MM.1S (cell line): ENCODE data around the gene OPALIN.

ENCODE experiments used
- DNase-seq: peaks from one replicate; pipeline ENCODE4 v3.0.0-alpha.2; 2015
- H2AFZ ChIP-seq: fragments of 300-600 bp; sonication (generic); 2 replicates; pipeline ENCODE4 v1.6.0; 2016; ENCODE audit warnings: antibody characterized with exemption, low read length
- H3F3A ChIP-seq: fragments of 300-600 bp; sonication (generic); 2 replicates; pipeline ENCODE4 v1.6.1; 2016; ENCODE audit warnings: mild to moderate bottlenecking, antibody characterized with exemption, low read length, moderate library complexity, mixed read lengths; ENCODE audit not compliant: insufficient read depth
- H3K27ac ChIP-seq: fragments of 300-600 bp; sonication (generic); 2 replicates; pipeline ENCODE4 v1.5.1; 2016; ENCODE audit warnings: mild to moderate bottlenecking, low read length
- H3K27me3 ChIP-seq: fragments of 300-600 bp; sonication (generic); replicated peaks from 2 replicates; pipeline ENCODE4 v1.6.0; 2016; ENCODE audit warnings: low read length; ENCODE audit not compliant: insufficient read depth
- H3K36me3 ChIP-seq: fragments of 300-600 bp; sonication (generic); replicated peaks from 2 replicates; pipeline ENCODE4 v1.6.1; 2016; ENCODE audit warnings: mild to moderate bottlenecking, low read length, mixed read lengths; ENCODE audit not compliant: insufficient read depth
- H3K4me1 ChIP-seq: fragments of 300-600 bp; sonication (generic); 2 replicates; pipeline ENCODE4 v1.6.1; 2016; ENCODE audit warnings: low read length, mixed read lengths
- H3K4me2 ChIP-seq: fragments of 300-600 bp; sonication (generic); 2 replicates; pipeline ENCODE4 v1.6.0; 2016; ENCODE audit warnings: low read depth, low read length
- H3K4me3 ChIP-seq: fragments of 300-600 bp; sonication (generic); 2 replicates; pipeline ENCODE4 v1.5.1; 2016; ENCODE audit warnings: low read length, mixed read lengths
- H3K79me2 ChIP-seq: fragments of 300-600 bp; sonication (generic); 2 replicates; pipeline ENCODE4 v1.6.1; 2016; ENCODE audit warnings: mixed run types, low read length, mixed read lengths
- H3K9ac ChIP-seq: fragments of 300-600 bp; sonication (generic); 2 replicates; pipeline ENCODE4 v1.6.1; 2016; ENCODE audit warnings: low read length, mixed read lengths
- H3K9me2 ChIP-seq: fragments of 300-600 bp; sonication (generic); replicated peaks from 2 replicates; pipeline ENCODE4 v1.6.1; 2016; ENCODE audit warnings: mild to moderate bottlenecking, low read length, mixed read lengths; ENCODE audit not compliant: insufficient read depth
- H3K9me3 ChIP-seq: fragments of 300-600 bp; sonication (generic); replicated peaks from 2 replicates; pipeline ENCODE4 v1.6.1; 2016; ENCODE audit warnings: mild to moderate bottlenecking, low read length, mixed read lengths; ENCODE audit not compliant: insufficient read depth
- H4K20me1 ChIP-seq: fragments of 300-600 bp; sonication (generic); 2 replicates; pipeline ENCODE4 v1.6.1; 2016; ENCODE audit warnings: mild to moderate bottlenecking, low read length, moderate library complexity, mixed read lengths; ENCODE audit not compliant: insufficient read depth
- EZH2 ChIP-seq: fragments of 300-600 bp; sonication (generic); optimal IDR thresholded peaks from 2 replicates; pipeline ENCODE3; 2017; ENCODE audit warnings: low read depth, mild to moderate bottlenecking, antibody characterized with exemption, low read length, mixed read lengths
- EZH2phosphoT487 ChIP-seq: fragments of 300-600 bp; sonication (generic); IDR thresholded peaks from 2 replicates; pipeline ENCODE4 v1.6.1; 2018; ENCODE audit warnings: antibody characterized with exemption, low read length
- TF ChIP-seq, protein P1 (sequence below): fragments of 300-600 bp; sonication (generic); IDR thresholded peaks from 2 replicates; pipeline ENCODE4 v1.5.1; 2016; ENCODE audit warnings: antibody characterized with exemption, low read length, mixed read lengths

Gene OPALIN

DNA sequence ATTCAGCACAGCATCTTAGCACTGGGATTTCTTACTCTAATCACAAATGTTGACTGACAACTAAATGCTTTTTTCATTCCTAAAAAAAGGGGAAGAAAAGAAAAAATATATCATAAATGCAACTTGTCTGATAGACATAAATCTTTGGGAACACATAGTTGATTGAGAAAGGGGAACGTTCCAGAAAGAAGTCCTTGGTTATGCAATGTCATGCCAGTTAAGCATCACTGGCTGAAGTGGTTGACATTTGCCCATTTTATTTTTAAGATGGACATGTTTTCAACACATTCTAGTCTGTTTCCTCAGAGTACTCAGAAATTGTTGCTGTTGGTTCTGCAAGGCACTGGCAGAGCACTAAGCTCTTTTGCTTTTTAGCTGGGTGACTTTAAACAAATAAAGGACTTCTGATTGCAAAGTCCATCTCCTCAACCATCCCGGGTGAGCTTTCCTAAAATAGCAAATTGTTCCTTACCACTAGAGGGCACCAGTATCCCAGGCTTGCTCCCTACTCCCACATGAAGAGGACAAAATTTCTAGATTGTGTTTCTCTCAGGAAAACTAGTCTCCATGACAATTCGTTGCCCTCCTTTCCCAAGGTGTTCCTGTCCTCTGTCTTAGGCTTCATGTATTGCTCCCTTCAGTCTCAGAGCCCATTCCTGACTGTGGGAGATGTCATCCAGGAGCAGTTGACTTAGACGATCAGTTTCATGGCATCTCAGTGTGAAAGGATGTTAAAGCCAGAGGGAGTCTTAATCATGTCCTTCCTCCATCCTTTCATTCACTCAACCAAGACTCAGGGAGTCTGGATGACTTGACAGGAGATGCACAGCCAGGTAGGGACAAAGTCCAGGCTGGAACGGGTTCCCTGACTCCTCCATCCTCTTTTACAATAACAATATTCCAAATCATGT, 23.9 kb downstream of the OPALIN start:
- no peak overlapping the region for H3K9ac ChIP-seq
- no peak overlapping the region for H3K4me3 ChIP-seq
- no peaks in the 10 kb centered on the region for H3K4me1 ChIP-seq
- H3K36me3 ChIP-seq = no peaks in the 10 kb centered on the region
- H3K4me2 ChIP-seq = no peak overlapping the region
- H3K27me3 ChIP-seq = no peaks in the 10 kb centered on the region
- no peaks in the 10 kb centered on the region for H3K79me2 ChIP-seq
- no peak overlapping the region for H3K27ac ChIP-seq
- no peak for TF ChIP-seq EZH2phosphoT487
- TF ChIP-seq, protein P1, sequence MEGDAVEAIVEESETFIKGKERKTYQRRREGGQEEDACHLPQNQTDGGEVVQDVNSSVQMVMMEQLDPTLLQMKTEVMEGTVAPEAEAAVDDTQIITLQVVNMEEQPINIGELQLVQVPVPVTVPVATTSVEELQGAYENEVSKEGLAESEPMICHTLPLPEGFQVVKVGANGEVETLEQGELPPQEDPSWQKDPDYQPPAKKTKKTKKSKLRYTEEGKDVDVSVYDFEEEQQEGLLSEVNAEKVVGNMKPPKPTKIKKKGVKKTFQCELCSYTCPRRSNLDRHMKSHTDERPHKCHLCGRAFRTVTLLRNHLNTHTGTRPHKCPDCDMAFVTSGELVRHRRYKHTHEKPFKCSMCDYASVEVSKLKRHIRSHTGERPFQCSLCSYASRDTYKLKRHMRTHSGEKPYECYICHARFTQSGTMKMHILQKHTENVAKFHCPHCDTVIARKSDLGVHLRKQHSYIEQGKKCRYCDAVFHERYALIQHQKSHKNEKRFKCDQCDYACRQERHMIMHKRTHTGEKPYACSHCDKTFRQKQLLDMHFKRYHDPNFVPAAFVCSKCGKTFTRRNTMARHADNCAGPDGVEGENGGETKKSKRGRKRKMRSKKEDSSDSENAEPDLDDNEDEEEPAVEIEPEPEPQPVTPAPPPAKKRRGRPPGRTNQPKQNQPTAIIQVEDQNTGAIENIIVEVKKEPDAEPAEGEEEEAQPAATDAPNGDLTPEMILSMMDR = peak; percentile 77
- no peak for TF ChIP-seq EZH2
- no peaks in the 10 kb centered on the region for H3K9me2 ChIP-seq
- peak; percentile 13 for DNase-seq
- H2AFZ ChIP-seq = no peak overlapping the region
- H3F3A ChIP-seq = no peaks in the 10 kb centered on the region
- H4K20me1 ChIP-seq = no peaks in the 10 kb centered on the region
- no peaks in the 10 kb centered on the region for H3K9me3 ChIP-seq

DNA sequence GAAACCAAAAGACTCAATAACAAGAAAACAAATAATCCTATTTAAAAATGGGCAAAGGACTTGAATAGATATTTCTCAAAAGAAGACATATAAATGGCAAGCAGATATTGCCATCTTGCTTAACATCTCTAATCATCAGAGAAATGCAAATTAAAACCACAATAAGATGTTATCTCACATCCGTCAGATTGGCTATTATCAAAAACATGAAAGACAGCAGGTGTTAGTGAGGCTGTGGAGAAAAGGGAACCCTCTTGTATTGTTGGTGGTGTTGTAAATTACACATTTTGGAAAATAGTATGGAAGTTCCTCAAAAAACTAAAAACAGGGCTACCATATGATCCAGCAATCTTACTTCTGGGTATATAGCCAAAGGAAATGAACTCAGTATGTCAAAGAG, 25.7 kb downstream of the OPALIN start:
- TF ChIP-seq, protein P1 = no peak
- TF ChIP-seq EZH2phosphoT487 = no peak
- no peak for TF ChIP-seq EZH2
- no peaks in the 10 kb centered on the region for H3K9me2 ChIP-seq
- H2AFZ ChIP-seq = no peak overlapping the region
- no peak overlapping the region for H3K4me2 ChIP-seq
- no peaks in the 10 kb centered on the region for H4K20me1 ChIP-seq
- H3K27me3 ChIP-seq = no peaks in the 10 kb centered on the region
- H3F3A ChIP-seq = no peaks in the 10 kb centered on the region
- H3K9me3 ChIP-seq = no peaks in the 10 kb centered on the region
- no peak overlapping the region for H3K27ac ChIP-seq
- no peak for DNase-seq
- no peak overlapping the region for H3K4me3 ChIP-seq
- H3K9ac ChIP-seq = no peak overlapping the region
- no peaks in the 10 kb centered on the region for H3K79me2 ChIP-seq
- no peaks in the 10 kb centered on the region for H3K4me1 ChIP-seq
- no peaks in the 10 kb centered on the region for H3K36me3 ChIP-seq

DNA sequence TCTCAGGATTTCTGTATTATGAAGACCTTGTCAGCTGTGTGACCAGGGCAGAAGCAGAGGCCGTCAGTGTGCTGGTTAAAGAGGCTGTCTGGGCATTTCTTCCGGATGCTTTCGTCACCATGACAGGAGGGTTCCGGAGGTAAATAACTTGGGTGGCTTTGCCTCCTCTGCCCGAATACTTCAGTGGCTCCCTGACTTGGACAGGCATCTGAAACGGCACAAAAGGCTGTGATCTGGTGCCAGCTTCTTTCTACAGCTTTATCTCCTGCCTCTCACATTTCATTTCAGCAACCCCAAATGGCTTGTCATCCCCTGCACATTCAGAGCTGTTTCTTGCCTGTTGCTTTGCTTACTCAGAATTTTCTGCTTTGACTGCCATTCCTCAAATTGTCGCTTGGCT, 31.3 kb downstream of the OPALIN start:
- TF ChIP-seq EZH2phosphoT487 (no peak), EZH2 (no peak)
- TF ChIP-seq, protein P1 = no peak
- no peak for DNase-seq
- no peak overlapping the region for H3K9ac ChIP-seq

More for the DNA sequence above, 31.3 kb downstream of the OPALIN start:
- H3K4me2 ChIP-seq = no peak overlapping the region
- no peaks in the 10 kb centered on the region for H3K9me2 ChIP-seq
- H4K20me1 ChIP-seq = no peaks in the 10 kb centered on the region
- H3K4me3 ChIP-seq = no peak overlapping the region
- no peaks in the 10 kb centered on the region for H3K4me1 ChIP-seq
- H3K79me2 ChIP-seq = no peaks in the 10 kb centered on the region
- H3K27ac ChIP-seq = no peak overlapping the region
- H3K36me3 ChIP-seq = no peaks in the 10 kb centered on the region
- H3F3A ChIP-seq = no peaks in the 10 kb centered on the region
- no peaks in the 10 kb centered on the region for H3K9me3 ChIP-seq
- H3K27me3 ChIP-seq = no peaks in the 10 kb centered on the region
- no peak overlapping the region for H2AFZ ChIP-seq
